Endothelial cell of umbilical vein (primary cell): Measurements from ENCODE around the gene ANKRD31. TPM values are rescaled to one million over a fixed set of nuclear protein-coding genes. Genes with fewer than 3 reads are reported as not detected.

Source experiments
- BruUV-seq: library from RNA; stranded (reverse); fragments of 400-500 nt; replicated peaks from 2 replicates; lab custom pipeline; 2021; lab: Mats Ljungman, UMichigan
- CTCF ChIA-PET: fragments of 300-600, 350-600 bp; sonication (Branson Sonifier 250); formaldehyde crosslinking; loops from one replicate; lab custom pipeline; 2021; ENCODE audit warnings: antibody characterized with exemption, inconsistent platforms; lab: Charles Lee
- POLR2A ChIA-PET: fragments of 300-600, 350-600 bp; sonication (Branson Sonifier 250); formaldehyde crosslinking; loops from one replicate; lab custom pipeline; 2021; ENCODE audit warnings: antibody characterized with exemption, inconsistent platforms; lab: Charles Lee
- DNase-seq: peaks from one replicate; pipeline ENCODE4 v3.0.0-alpha.2; 2011; ENCODE audit warnings: low read depth, low spot score
- FAIRE-seq: peaks from 2 replicates; lab custom pipeline; 2011; peaks lifted over from hg19 to GRCh38; lab: Jason Lieb, UNC
- H2AFZ ChIP-seq: 2 replicates; pipeline ENCODE4 v1.6.0; 2012; ENCODE audit warnings: low read depth, low read length, control low read depth, inconsistent platforms
- H3K27ac ChIP-seq: 2 replicates; pipeline ENCODE4 v1.5.1; 2011; ENCODE audit warnings: low read depth, mild to moderate bottlenecking, control low read depth, low read length, moderate library complexity; ENCODE audit not compliant: insufficient read depth
- H3K27me3 ChIP-seq, 2 experiments: 2 replicates each; pipeline versions ENCODE4 v1.6.0 to v1.6.1; 2011; ENCODE audit warnings: low read length in 2 of 2, mixed read lengths in 1 of 2; ENCODE audit not compliant: control insufficient read depth in 2 of 2, insufficient read depth in 2 of 2
- H3K36me3 ChIP-seq, 2 experiments: 2 replicates in 1 of 2; 3 replicates in 1 of 2; pipeline ENCODE4 v1.5.1; 2011; ENCODE audit warnings: low read length in 2 of 2, mild to moderate bottlenecking in 1 of 2, moderate library complexity in 1 of 2; ENCODE audit not compliant: control insufficient read depth in 2 of 2, insufficient read depth in 2 of 2; ENCODE audit errors: extremely low read depth in 1 of 2
- H3K4me1 ChIP-seq: 3 replicates; pipeline ENCODE4 v1.5.1; 2011; ENCODE audit warnings: mild to moderate bottlenecking, low read length; ENCODE audit not compliant: control insufficient read depth, insufficient read depth; ENCODE audit errors: extremely low read depth
- H3K4me2 ChIP-seq: 2 replicates; pipeline ENCODE4 v1.6.1; 2011; ENCODE audit warnings: low read length, control low read depth, mixed read lengths; ENCODE audit not compliant: insufficient read depth
- H3K4me3 ChIP-seq, 3 experiments: fragments of 200-600 bp in 1 of 3; sonication (generic), shearing (Covaris generic) in 1 of 3; replicated peaks in 1 of 3; 2 replicates each; pipeline ENCODE4 v1.5.1; 2011 to 2016; ENCODE audit warnings: control low read depth in 3 of 3, low read length in 3 of 3, mild to moderate bottlenecking in 2 of 3, inconsistent platforms in 1 of 3, low read depth in 1 of 3, moderate library complexity in 1 of 3; ENCODE audit not compliant: insufficient read depth in 1 of 3
- H3K79me2 ChIP-seq: 2 replicates; pipeline ENCODE4 v1.6.0; 2012; ENCODE audit warnings: low read length, inconsistent platforms; ENCODE audit not compliant: control insufficient read depth, insufficient read depth
- H3K9ac ChIP-seq: replicated peaks from 2 replicates; pipeline ENCODE3; 2011; ENCODE audit warnings: low read length, control low read depth; ENCODE audit not compliant: insufficient read depth; ENCODE audit errors: extremely low read depth
- H3K9me1 ChIP-seq: replicated peaks from 3 replicates; pipeline ENCODE4 v1.6.0; 2011; ENCODE audit warnings: mild to moderate bottlenecking, low read length; ENCODE audit not compliant: control insufficient read depth, insufficient read depth; ENCODE audit errors: extremely low read depth
- H3K9me3 ChIP-seq: replicated peaks from 2 replicates; pipeline ENCODE4 v1.5.1; 2012; ENCODE audit warnings: low read length, inconsistent platforms; ENCODE audit not compliant: control insufficient read depth, insufficient read depth
- H4K20me1 ChIP-seq: replicated peaks from 2 replicates; pipeline ENCODE3; 2011; ENCODE audit warnings: mild to moderate bottlenecking, low read length; ENCODE audit not compliant: control insufficient read depth, insufficient read depth; ENCODE audit errors: extremely low read depth
- CTCF ChIP-seq, 2 donors: IDR thresholded peaks; 1 replicate in 1 of 2; 2 replicates in 1 of 2; pipeline ENCODE4 v1.5.1; 2011; ENCODE audit warnings: low read length in 2 of 2, mild to moderate bottlenecking in 2 of 2, moderate library complexity in 2 of 2, control low read depth in 1 of 2, inconsistent platforms in 1 of 2, low read depth in 1 of 2; ENCODE audit not compliant: insufficient read depth in 1 of 2; ENCODE audit errors: extremely low read depth in 1 of 2
- EZH2 ChIP-seq: IDR thresholded peaks from 2 replicates; pipeline ENCODE4 v1.6.1; 2012; ENCODE audit warnings: borderline replicate concordance, low read depth, mild to moderate bottlenecking, moderate library complexity, low read length, inconsistent platforms; ENCODE audit not compliant: severe bottlenecking
- FOS ChIP-seq: IDR thresholded peaks from 2 replicates; pipeline ENCODE4 v1.6.1; 2011; ENCODE audit warnings: mild to moderate bottlenecking, low read length, moderate library complexity, borderline replicate concordance; ENCODE audit not compliant: insufficient read depth
- GATA2 ChIP-seq: IDR thresholded peaks from 2 replicates; pipeline ENCODE4 v1.7.0; 2011; ENCODE audit warnings: low read depth, mild to moderate bottlenecking, moderate library complexity, mixed read lengths, low read length; ENCODE audit not compliant: insufficient read length, insufficient read depth
- JUN ChIP-seq: IDR thresholded peaks from 2 replicates; pipeline ENCODE4 v1.6.1; 2011; ENCODE audit warnings: borderline replicate concordance, low read depth; ENCODE audit not compliant: insufficient read length, insufficient read depth
- MAX ChIP-seq: IDR thresholded peaks from 2 replicates; pipeline ENCODE4 v1.6.1; 2011; ENCODE audit not compliant: insufficient read depth, insufficient read length
- MYC ChIP-seq: IDR thresholded peaks from one replicate; pipeline ENCODE4 v1.6.1; 2011; ENCODE audit warnings: mild to moderate bottlenecking, low read depth, low read length
- POLR2A ChIP-seq: IDR thresholded peaks from 2 replicates; pipeline ENCODE4 v1.6.1; 2012; ENCODE audit warnings: low read depth, mild to moderate bottlenecking, control low read depth, low read length
- POLR2AphosphoS5 ChIP-seq: IDR thresholded peaks from 2 replicates; pipeline ENCODE4 v1.6.1; 2012; ENCODE audit warnings: low read depth, mild to moderate bottlenecking, control low read depth, low read length, moderate library complexity; ENCODE audit not compliant: insufficient read depth
- dilution Hi-C: fragments of 300-500 bp; cut with MboI; formaldehyde crosslinking; loops from one replicate; pipeline ENCODE4 v1.15.0; 2019; ENCODE audit warnings: low sequenced_read_pairs; ENCODE audit not compliant: extremely low pct_ligation_motif_present
- intact Hi-C: fragments of 100-400 bp; cut with micrococcal nuclease; formaldehyde crosslinking; loops from one replicate; pipeline ENCODE4 v1.10.0; 2022
- polyA plus RNA-seq, 4 experiments: library from polyadenylated mRNA; depleted of rRNA in 3 of 4; stranded (reverse) in 3 of 4; unstranded in 1 of 4; fragments of >200 nt; gene quantifications; 2 replicates each; pipeline versions ENCODE4 v1.2.1 to v1.2.3, GENCODE V29; 2011 to 2012; ENCODE audit warnings: missing spikeins in 1 of 4
- total RNA-seq: library from RNA; stranded (reverse); gene quantifications from 2 replicates; pipeline ENCODE4 v1.2.3, GENCODE V29; 2021

ANKRD31 gene
- total and polyA plus RNA-seq, 2 donors (not counting 3 experiments of a cell fraction or from before 2014, with no cell fraction given): not detected

- dilution Hi-C loops (no loop called here), intact Hi-C loops (no loop called here)
- Histone ChIP-seq H3K27me3 (no peaks in the 10 kb centered on the region), H3K4me2 (no peak overlapping the region), H3K9me3 (no peaks in the 10 kb centered on the region), H3K9me1 (no peaks in the 10 kb centered on the region), H4K20me1 (no peaks in the 10 kb centered on the region), H3K4me1 (no peaks in the 10 kb centered on the region), H3K27ac (no peak overlapping the region), H3K9ac (no peak overlapping the region), H3K4me3 (no peak overlapping the region), H3K36me3 (no peaks in the 10 kb centered on the region), H2AFZ (no peak overlapping the region), H3K79me2 (no peaks in the 10 kb centered on the region)
- POLR2A ChIA-PET: no interaction called here
- DNase-seq (no peak), FAIRE-seq (no peak)
- BruUV-seq: no TSS peak
- CTCF ChIA-PET: no interaction called here
- TF ChIP-seq MYC (no peak), CTCF (IDR thresholded peaks at IDR 0.05; ENCODE audit: extremely low read depth in 1 of 2, insufficient read depth in 1 of 2, low read depth in 1 of 2, low read length in 2 of 2) (no peak), MAX (no peak), GATA2 (no peak), EZH2 (no peak), FOS (no peak), POLR2A (no peak), JUN (no peak), POLR2AphosphoS5 (no peak)
Measured at GRCh38 chr5:75243510-75243909, 6.8 kb upstream of the ANKRD31 start.
